Measurements from ENCODE around the gene LEPROT.
"Not testable (repeated sequence)": the region's sequence is repeated elsewhere in the genome, so short reads cannot be mapped to it uniquely, and the experiment has no call there.

Gene LEPROT

GRCh38 chr1:65420590-65421350 is at the start of gene LEPROT, which contains the start of gene LEPR:
TSS of gene LEPROT (plus strand) at chr1:65420668. CDS start at chr1:65420725, 57 bp downstream.
TSS of gene LEPR (plus strand) at chr1:65420668. CDS start at chr1:65565566, 144,898 bp downstream.
- DNase-seq (ENCODE audit: low spot score), result no peak

DNA sequence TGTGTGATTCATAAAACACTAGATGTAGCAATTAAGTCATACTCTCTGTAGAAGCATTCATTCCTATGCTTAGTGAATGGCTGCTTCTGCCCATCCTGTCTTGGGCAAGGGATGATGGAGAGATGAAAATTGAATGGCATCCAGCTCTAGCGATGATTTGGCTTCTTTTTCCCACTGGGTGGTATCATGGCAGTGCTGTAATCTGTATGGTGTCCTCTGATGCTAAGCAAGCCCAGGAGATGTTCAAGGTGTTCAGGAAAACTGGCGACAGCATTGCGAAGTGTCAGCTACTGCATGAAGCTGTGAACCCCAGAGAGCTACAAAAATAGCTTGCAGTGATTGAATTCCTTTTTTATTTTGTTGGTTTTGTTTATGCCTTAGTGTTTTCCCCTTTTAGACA is 48.9 kb upstream of the LEPROT start:
- DNase-seq (ENCODE audit: low spot score), result no peak

GRCh38 chr1:65372557-65372956 is 47.9 kb upstream of the LEPROT start:
- no peak for DNase-seq (ENCODE audit: low spot score)

DNA sequence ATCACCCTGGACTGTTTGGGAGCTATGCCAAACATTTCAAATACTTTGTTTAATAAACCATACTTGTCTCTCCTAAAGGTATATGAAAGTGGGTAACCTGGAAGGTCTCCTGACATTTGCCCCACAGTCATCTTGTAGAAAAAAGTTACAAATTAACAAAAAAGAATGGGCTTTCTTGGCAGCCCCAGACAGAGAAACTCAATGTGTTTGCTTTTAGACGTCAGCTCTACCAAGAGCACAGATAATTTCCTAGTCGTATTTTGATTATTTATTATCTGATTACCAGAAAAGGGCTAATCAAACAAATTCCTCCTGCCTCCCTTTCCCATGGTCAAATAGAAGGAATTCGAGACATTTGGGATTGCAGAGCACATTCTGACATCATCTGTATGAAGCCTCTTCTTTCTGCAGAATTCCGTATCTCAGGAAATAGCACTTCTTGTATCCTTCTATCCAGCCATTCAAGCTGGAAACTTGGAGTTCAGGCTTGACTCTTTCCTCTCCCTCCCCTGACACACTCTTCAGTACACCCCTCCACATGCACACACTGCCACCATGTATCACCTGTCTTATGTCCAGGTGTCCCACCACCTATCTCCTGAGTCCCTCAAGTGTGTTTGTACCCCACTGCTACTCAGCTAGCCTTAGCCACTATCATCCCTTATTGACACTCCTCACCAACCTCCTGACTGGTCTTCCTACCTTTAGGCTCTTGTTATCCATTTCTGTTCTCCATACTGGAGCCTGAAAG is 42.8 kb upstream of the LEPROT start:
- no peak for DNase-seq (ENCODE audit: low spot score)

GRCh38 chr1:65378247-65378946 is 42.1 kb upstream of the LEPROT start:
- no peak for DNase-seq (ENCODE audit: low spot score)

DNA sequence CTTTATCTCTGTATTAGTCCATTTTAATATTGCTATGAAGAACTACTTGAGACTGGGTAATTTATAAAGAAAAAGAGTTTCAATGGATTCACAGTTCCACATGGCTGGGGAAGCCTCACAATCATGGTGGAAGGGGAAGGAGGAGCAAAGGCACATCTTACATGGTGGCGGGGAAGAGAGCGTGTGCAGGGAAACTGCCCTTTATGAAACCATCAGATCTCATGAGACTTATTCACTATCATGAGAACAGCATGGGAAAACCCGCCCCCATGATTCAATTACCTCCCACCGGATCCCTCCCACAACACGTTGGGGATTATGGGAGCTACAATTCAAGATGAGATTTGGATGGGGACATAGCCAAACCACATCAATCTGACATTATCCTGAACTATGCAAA is 36.0 kb upstream of the LEPROT start:
- DNase-seq (ENCODE audit: low spot score), result not testable (repeated sequence)

DNA sequence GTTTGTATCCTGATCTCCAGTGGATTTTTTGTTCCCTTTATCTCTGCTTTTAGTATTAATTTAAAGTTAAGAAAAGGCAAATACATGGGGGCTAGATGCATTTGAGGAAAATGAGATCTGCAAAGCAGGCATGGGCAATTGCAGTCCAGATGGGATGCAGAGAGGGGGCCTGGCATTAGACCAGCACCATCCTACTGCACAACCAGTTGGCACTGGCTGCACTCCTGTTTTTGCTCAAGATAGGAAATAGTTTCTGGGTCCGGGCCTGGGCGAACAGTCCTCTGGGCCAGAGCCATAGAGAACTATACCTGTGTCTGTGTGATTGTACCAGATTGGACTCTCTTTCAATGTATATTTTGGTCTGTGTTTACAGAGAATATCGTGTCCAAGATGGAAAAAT is 34.0 kb upstream of the LEPROT start:
- DNase-seq (ENCODE audit: low spot score), result no peak

DNA sequence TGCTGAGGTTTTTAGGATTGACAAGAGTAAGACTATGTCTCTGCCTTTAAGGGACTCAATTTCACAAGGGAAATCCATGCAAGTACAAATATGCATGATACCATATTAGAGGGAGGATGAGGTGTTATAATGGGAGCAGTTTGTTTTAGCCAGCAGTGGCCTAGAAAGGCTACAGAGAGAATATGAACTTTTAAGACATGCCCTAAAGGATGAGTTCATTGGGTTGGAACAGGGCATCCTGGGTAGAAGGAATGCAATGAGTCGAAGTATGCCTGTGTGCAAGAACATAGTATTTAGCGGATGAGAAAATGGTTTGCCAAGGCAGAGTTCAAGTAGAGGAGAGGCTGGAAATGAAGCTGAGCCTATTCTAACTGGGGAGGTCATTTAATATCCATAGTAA is 32.6 kb upstream of the LEPROT start:
- DNase-seq (ENCODE audit: low spot score), result no peak

DNA sequence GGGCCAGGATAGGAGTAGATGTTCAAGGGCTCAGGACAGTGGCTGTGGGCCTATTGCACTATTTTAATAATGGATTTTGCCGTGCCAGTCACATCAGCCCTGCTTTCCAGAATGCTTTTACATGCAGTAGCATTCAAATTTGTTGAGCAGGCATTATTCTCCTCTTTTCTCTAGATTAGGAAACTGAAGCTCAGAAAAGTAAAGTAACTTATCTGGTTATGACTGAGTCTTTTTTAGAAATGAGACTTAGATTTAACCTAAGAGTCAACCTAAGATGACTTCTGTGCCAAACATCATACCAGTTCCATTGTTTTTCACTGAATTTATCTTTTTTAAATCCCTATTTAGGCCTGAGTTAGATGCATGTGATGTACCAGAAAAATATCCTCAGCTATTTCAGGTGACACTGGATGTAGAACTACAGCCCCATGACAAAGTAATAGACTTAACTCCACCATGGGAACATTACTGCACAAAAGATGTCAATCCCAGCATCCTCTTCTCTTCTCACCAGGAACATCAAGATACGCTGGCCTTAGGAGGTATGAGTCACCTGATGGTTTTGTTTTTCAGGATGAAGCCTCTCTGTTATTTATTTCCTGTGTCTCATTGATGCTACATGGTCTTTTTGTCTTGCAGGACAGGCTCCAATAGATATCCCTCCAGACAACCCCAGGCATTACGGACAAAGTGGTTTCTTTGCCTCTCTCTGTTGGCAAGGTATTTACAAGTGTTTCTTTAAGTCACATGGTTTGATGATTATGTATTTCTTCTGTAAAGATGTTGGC is 31.4 kb upstream of the LEPROT start:
- DNase-seq (ENCODE audit: low spot score), result no peak

GRCh38 chr1:65392497-65392896 is 28.0 kb upstream of the LEPROT start:
- no peak for DNase-seq (ENCODE audit: low spot score)

GRCh38 chr1:65393347-65393746 is 27.1 kb upstream of the LEPROT start:
- DNase-seq (ENCODE audit: low spot score), result no peak

- DNase-seq (ENCODE audit: low spot score), result no peak
Measured at GRCh38 chr1:65393928-65394327, 26.5 kb upstream of the LEPROT start.

- no peak for DNase-seq (ENCODE audit: low spot score)
Measured at GRCh38 chr1:65395887-65396612, 24.4 kb upstream of the LEPROT start.

- no peak for DNase-seq (ENCODE audit: low spot score)
Measured at GRCh38 chr1:65398083-65398482, 22.4 kb upstream of the LEPROT start.

- DNase-seq (ENCODE audit: low spot score), result no peak
Measured at GRCh38 chr1:65399003-65399402, 21.5 kb upstream of the LEPROT start.

GRCh38 chr1:65401612-65402011 is 18.9 kb upstream of the LEPROT start:
- DNase-seq (ENCODE audit: low spot score), result no peak

DNA sequence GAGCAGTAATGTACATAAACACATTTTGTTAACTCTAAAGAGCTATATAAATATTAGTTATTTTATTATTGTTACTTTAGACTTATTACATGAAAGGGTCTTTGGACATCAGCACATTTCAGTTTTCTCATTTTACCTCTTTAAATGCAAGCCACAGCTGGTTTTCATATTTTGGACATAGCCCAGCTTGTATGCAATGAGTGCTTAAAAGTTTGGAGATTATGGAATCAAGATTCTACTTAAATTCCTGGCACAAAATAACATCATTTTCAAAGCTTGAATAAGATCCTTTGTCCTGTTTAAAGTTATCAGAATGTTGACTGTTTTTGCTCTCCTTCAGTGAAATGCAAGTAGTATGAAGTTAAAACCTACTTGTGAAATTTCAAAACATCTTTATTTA is 15.5 kb upstream of the LEPROT start:
- DNase-seq (ENCODE audit: low spot score), result no peak

- no peak for DNase-seq (ENCODE audit: low spot score)
Measured at GRCh38 chr1:65407877-65408276, 12.6 kb upstream of the LEPROT start.

DNA sequence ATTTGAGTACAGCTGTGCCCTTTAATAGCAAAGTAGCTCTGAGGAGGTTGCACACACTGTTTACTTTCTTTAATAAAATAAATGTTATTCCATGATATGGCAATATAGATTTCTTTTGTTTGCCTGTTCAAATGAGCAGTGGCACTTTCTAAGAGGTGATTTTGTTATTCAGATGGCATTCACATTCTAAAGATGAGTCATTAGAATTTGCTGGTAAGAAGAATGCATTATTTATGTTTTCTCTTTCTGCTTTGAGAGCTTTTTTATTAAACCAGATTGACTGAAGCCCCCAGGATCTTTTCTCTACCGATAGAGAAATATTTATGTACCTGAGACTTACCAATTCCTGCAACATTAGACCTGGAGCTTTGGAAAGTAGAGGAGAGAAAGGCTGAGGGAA is 11.2 kb upstream of the LEPROT start:
- DNase-seq (ENCODE audit: low spot score), result no peak

DNA sequence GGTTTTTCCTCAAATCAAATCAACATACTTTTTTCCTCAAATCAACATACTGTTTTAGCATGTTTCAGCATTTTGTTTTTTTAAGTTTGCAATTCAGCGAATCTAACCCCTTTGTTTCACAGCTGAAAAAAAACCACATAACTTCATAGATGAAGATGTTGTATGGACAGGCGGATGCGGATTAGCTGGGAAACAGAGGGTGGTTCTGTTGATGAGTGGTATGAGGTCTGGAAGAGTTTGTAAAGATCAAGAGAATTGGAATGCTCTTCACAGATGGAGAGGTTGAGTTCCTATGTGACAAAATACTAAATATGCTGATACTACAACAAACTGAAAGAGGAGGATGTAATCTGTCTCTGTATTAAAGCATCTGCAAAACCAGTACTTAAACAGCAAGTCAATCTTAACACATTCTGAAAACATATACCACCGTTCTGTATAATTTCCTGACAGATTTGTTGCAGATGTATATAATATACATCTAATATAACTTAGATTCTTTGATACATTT is 10.6 kb upstream of the LEPROT start:
- no peak for DNase-seq (ENCODE audit: low spot score)

All from left forelimb (tissue), 1 donor.